IMR-90 (cell line): ENCODE data around the gene CASP6.

Experiments
- BHLHE40 ChIP-seq: fragments of 150-350 bp; IDR thresholded peaks from 2 replicates; pipeline ENCODE4 v1.6.1; 2016; ENCODE audit warnings: mild to moderate bottlenecking, low read depth, low read length
- MAZ ChIP-seq: IDR thresholded peaks from 2 replicates; pipeline ENCODE4 v1.6.1; 2012; ENCODE audit warnings: low read depth, mild to moderate bottlenecking, low read length, improper control_type of control experiment, moderate library complexity, borderline replicate concordance
- MXI1 ChIP-seq: IDR thresholded peaks from 2 replicates; pipeline ENCODE4 v1.6.1; 2012; ENCODE audit warnings: low read depth, mild to moderate bottlenecking, low read length, moderate library complexity, borderline replicate concordance
- POLR2A ChIP-seq: IDR thresholded peaks from 2 replicates; pipeline ENCODE4 v1.6.1; 2012; ENCODE audit warnings: mild to moderate bottlenecking, low read depth, low read length
- RAD21 ChIP-seq: IDR thresholded peaks from 2 replicates; pipeline ENCODE4 v1.6.1; 2012; ENCODE audit warnings: low read length, improper control_type of control experiment
- SMC3 ChIP-seq: fragments of 150-350 bp; IDR thresholded peaks from 2 replicates; pipeline ENCODE4 v1.6.1; 2016; ENCODE audit warnings: low read depth, mild to moderate bottlenecking, antibody characterized with exemption, low read length, moderate library complexity
- TF ChIP-seq, protein P1 (sequence below): conservative IDR thresholded peaks from 2 replicates; pipeline ENCODE4 v1.5.1; 2012; ENCODE audit warnings: mild to moderate bottlenecking, low read depth, low read length, improper control_type of control experiment
- TF ChIP-seq, protein P2 (sequence below): fragments of 150-350 bp; IDR thresholded peaks from 2 replicates; pipeline ENCODE4 v1.6.1; 2017; ENCODE audit warnings: mild to moderate bottlenecking, antibody characterized with exemption, low read length, low read depth

DNA sequence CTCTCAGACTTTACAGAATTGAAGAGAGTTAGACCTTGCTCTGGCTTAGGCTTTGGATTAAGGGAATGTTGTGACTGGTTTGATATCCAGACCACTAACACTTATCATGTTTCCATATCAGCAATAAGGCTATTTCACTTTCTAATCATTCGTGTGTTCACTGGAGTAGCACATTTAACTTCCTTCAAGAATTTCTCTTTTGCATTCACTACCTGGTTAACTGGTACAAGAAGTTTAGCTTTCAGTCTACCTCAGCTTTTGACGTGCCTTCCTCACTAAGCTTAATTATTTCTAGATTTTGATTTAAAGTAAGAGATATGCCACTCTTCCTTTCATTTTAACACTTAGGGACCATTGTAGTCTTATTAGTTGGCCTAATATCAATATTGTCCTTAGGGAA lies 62.6 kb downstream of the CASP6 start:
- no peak for TF ChIP-seq SMC3
- TF ChIP-seq, protein P1, sequence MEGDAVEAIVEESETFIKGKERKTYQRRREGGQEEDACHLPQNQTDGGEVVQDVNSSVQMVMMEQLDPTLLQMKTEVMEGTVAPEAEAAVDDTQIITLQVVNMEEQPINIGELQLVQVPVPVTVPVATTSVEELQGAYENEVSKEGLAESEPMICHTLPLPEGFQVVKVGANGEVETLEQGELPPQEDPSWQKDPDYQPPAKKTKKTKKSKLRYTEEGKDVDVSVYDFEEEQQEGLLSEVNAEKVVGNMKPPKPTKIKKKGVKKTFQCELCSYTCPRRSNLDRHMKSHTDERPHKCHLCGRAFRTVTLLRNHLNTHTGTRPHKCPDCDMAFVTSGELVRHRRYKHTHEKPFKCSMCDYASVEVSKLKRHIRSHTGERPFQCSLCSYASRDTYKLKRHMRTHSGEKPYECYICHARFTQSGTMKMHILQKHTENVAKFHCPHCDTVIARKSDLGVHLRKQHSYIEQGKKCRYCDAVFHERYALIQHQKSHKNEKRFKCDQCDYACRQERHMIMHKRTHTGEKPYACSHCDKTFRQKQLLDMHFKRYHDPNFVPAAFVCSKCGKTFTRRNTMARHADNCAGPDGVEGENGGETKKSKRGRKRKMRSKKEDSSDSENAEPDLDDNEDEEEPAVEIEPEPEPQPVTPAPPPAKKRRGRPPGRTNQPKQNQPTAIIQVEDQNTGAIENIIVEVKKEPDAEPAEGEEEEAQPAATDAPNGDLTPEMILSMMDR = no peak
- TF ChIP-seq, protein P2, sequence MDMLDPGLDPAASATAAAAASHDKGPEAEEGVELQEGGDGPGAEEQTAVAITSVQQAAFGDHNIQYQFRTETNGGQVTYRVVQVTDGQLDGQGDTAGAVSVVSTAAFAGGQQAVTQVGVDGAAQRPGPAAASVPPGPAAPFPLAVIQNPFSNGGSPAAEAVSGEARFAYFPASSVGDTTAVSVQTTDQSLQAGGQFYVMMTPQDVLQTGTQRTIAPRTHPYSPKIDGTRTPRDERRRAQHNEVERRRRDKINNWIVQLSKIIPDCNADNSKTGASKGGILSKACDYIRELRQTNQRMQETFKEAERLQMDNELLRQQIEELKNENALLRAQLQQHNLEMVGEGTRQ = no peak
- TF ChIP-seq POLR2A = no peak
- TF ChIP-seq BHLHE40 = no peak
- TF ChIP-seq MAZ = no peak
- TF ChIP-seq MXI1 = no peak
- no peak for TF ChIP-seq RAD21
